ENCODE results near the gene SNAPC2.

Gene SNAPC2

GRCh38 chr19:7924651-7925170 lies 4.6 kb downstream of the SNAPC2 start:
- POLR2A ChIA-PET: no interaction called here
- no peak for DNase-seq (ENCODE audit: extremely low spot score)
- CTCF ChIA-PET: no interaction called here

GRCh38 chr19:7925171-7925851 lies 5.2 kb downstream of the SNAPC2 start:
- TF ChIP-seq BHLHE40 (IDR thresholded peaks at IDR 0.05; ENCODE audit: borderline replicate concordance): no peak
- TF ChIP-seq SUZ12 (IDR thresholded peaks at IDR 0.05): no peak
- TF ChIP-seq L3MBTL2 (conservative IDR thresholded peaks at IDR 0.05): peak; percentile 95
- TF ChIP-seq SP1 (IDR thresholded peaks at IDR 0.05): no peak
- no peak for TF ChIP-seq LEF1 (IDR thresholded peaks at IDR 0.05; ENCODE audit: borderline replicate concordance)
- no peak for TF ChIP-seq TARDBP (IDR thresholded peaks at IDR 0.05)
- no peak for TF ChIP-seq NFRKB (IDR thresholded peaks at IDR 0.05)
- no peak for TF ChIP-seq PKNOX1 (IDR thresholded peaks at IDR 0.05)
- TF ChIP-seq ELF4 (IDR thresholded peaks at IDR 0.05): no peak
- ChIA-PET CTCF (no interaction called here), POLR2A (interaction anchor here (0.9 kb wide), 1 partner anchor 19 kb away, joined by 3 read pairs; no protein-coding TSS in a partner anchor)
- peak; percentile 85 for DNase-seq (ENCODE audit: extremely low spot score)

More at GRCh38 chr19:7924651-7925170, 4.6 kb downstream of the SNAPC2 start:
- TF ChIP-seq CTBP1 (IDR thresholded peaks at IDR 0.05; ENCODE audit: borderline replicate concordance): no peak
- TF ChIP-seq SUZ12 (IDR thresholded peaks at IDR 0.05): no peak
- TF ChIP-seq ELF4 (IDR thresholded peaks at IDR 0.05): no peak
- no peak for TF ChIP-seq FOXA1 (IDR thresholded peaks at IDR 0.05)
- no peak for TF ChIP-seq PKNOX1 (IDR thresholded peaks at IDR 0.05)
- no peak for TF ChIP-seq NFRKB (IDR thresholded peaks at IDR 0.05)
- TF ChIP-seq LEF1 (IDR thresholded peaks at IDR 0.05; ENCODE audit: borderline replicate concordance): no peak
- no peak for TF ChIP-seq TARDBP (IDR thresholded peaks at IDR 0.05)
- no peak for TF ChIP-seq ZNF384 (IDR thresholded peaks at IDR 0.05)
- TF ChIP-seq SP1 (IDR thresholded peaks at IDR 0.05): no peak
- TF ChIP-seq ARNT (IDR thresholded peaks at IDR 0.05): no peak
- TF ChIP-seq HDGF (IDR thresholded peaks at IDR 0.05; ENCODE audit: borderline replicate concordance): no peak

- no peak for TF ChIP-seq SUZ12 (IDR thresholded peaks at IDR 0.05)
- TF ChIP-seq SP1 (IDR thresholded peaks at IDR 0.05): no peak
- no peak for TF ChIP-seq FOXA1 (IDR thresholded peaks at IDR 0.05)
- TF ChIP-seq ARNT (IDR thresholded peaks at IDR 0.05): no peak
- TF ChIP-seq FOXK2 (IDR thresholded peaks at IDR 0.05): no peak
- TF ChIP-seq CTBP1 (IDR thresholded peaks at IDR 0.05; ENCODE audit: borderline replicate concordance): no peak
- no peak for TF ChIP-seq BHLHE40 (IDR thresholded peaks at IDR 0.05; ENCODE audit: borderline replicate concordance)
- no peak for TF ChIP-seq HDGF (IDR thresholded peaks at IDR 0.05; ENCODE audit: borderline replicate concordance)
- TF ChIP-seq FOXM1 (IDR thresholded peaks at IDR 0.05; ENCODE audit: borderline replicate concordance): no peak
- peak; percentile 89 for DNase-seq (ENCODE audit: extremely low spot score)
- ChIA-PET POLR2A (interaction anchor here (0.9 to 1.0 kb wide), 2 partner anchors 11 to 18 kb away, joined by 3 read pairs; no protein-coding TSS in a partner anchor), CTCF (no interaction called here)
These were observed 6.0 kb downstream of the SNAPC2 start, which contains the start of gene CTXN1 for GRCh38 chr19:7926021-7926726. Gene CTXN1 (minus strand): TSS chr19:7926135. CDS start chr19:7925538, 597 bp downstream.

GRCh38 chr19:7926727-7927604 lies 6.8 kb downstream of the SNAPC2 start:
- TF ChIP-seq FOXM1 (IDR thresholded peaks at IDR 0.05; ENCODE audit: borderline replicate concordance): no peak
- TF ChIP-seq ELF4 (IDR thresholded peaks at IDR 0.05): no peak
- TF ChIP-seq FOXA1 (IDR thresholded peaks at IDR 0.05): no peak
- no peak for TF ChIP-seq TARDBP (IDR thresholded peaks at IDR 0.05)
- no peak for TF ChIP-seq ZNF384 (IDR thresholded peaks at IDR 0.05)
- no peak for TF ChIP-seq HDGF (IDR thresholded peaks at IDR 0.05; ENCODE audit: borderline replicate concordance)
- TF ChIP-seq NFRKB (IDR thresholded peaks at IDR 0.05): no peak
- TF ChIP-seq BHLHE40 (IDR thresholded peaks at IDR 0.05; ENCODE audit: borderline replicate concordance): no peak
- no peak for TF ChIP-seq PKNOX1 (IDR thresholded peaks at IDR 0.05)
- TF ChIP-seq FOXK2 (IDR thresholded peaks at IDR 0.05): no peak
- TF ChIP-seq CTBP1 (IDR thresholded peaks at IDR 0.05; ENCODE audit: borderline replicate concordance): no peak
- ChIA-PET POLR2A (interaction anchor here (0.9 to 1.5 kb wide), 3 partner anchors 11 to 18 kb away, joined by 3 to 4 read pairs (median 3); no protein-coding TSS in a partner anchor), CTCF (interaction anchor here (1.0 kb wide), 1 partner anchor 74 kb away, joined by 3 read pairs; no protein-coding TSS in a partner anchor)
- DNase-seq (ENCODE audit: extremely low spot score): no peak

Data from HEK293T (cell line).